ENCODE data around the gene TTC34. TPM values are rescaled to one million over a fixed set of nuclear protein-coding genes. Genes with fewer than 3 reads are reported as not detected.
A peak's percentile ranks its signal among the peaks of the same experiment; 100 is the strongest.

The TTC34 gene
- total RNA-seq, 4 donors from 2014 or later: 0.04 to 0.19 (median 0.15) TPM; not detected in 1

DNA sequence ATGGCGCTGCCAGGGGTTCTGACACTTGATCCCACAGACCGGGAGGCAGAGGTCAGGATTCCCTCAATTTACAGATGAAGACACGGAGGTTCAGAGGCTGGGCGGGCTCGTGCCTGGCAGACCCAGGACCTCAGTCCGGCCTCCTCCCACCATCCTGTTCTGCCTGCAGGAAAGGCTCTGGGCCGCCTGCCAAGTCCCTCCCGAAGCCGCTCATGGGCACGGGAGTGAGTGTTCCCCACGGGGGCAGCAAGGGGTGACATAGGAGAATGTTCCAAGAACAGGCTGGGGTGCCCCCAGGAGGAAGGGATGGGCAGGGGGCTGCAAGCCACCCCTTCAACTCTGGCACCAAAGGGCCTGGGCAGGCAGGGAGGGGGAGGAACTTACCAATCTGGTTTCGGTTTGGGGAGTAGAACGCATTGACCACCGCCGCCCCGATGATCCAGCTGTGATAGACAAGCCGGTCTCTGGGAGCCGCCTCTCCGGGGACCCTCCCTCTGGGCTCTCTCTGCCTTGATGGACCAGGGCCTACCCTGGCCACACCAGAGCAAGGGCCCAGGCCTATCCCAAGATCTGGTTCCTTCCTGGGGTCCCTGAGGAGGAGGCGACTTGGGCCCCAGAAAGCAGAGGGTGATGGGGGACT, 207.4 kb downstream of the TTC34 start:
- peaks cover 0 to 13% (median 0%) of the 10 kb centered on the region in 3 donors for H3K36me3 ChIP-seq
- DNase-seq: no peak
- intact Hi-C loops (cut with DNase I): no loop called here
- H3K9me3 ChIP-seq: no peaks in the 10 kb centered on the region
- H3K4me3 ChIP-seq: peak overlapping the region in 3 of 4 donors; percentile 24 to 52 (median 34)
- TF ChIP-seq, protein P1, sequence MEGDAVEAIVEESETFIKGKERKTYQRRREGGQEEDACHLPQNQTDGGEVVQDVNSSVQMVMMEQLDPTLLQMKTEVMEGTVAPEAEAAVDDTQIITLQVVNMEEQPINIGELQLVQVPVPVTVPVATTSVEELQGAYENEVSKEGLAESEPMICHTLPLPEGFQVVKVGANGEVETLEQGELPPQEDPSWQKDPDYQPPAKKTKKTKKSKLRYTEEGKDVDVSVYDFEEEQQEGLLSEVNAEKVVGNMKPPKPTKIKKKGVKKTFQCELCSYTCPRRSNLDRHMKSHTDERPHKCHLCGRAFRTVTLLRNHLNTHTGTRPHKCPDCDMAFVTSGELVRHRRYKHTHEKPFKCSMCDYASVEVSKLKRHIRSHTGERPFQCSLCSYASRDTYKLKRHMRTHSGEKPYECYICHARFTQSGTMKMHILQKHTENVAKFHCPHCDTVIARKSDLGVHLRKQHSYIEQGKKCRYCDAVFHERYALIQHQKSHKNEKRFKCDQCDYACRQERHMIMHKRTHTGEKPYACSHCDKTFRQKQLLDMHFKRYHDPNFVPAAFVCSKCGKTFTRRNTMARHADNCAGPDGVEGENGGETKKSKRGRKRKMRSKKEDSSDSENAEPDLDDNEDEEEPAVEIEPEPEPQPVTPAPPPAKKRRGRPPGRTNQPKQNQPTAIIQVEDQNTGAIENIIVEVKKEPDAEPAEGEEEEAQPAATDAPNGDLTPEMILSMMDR (IDR thresholded peaks at IDR 0.05): no peak
- TF ChIP-seq POLR2A (IDR thresholded peaks at IDR 0.05): no peak
- H3K4me1 ChIP-seq: peaks cover 0 to 28% (median 7%) of the 10 kb centered on the region in 3 donors
- WGBS, 2 donors: 33 to 40% methylated on average over 5 to 10 of the region's 20 CpGs
- H3K27me3 ChIP-seq: peaks cover 0 to 26% (median 0%) of the 10 kb centered on the region in 4 donors
- no peak overlapping the region for H3K27ac ChIP-seq

DNA sequence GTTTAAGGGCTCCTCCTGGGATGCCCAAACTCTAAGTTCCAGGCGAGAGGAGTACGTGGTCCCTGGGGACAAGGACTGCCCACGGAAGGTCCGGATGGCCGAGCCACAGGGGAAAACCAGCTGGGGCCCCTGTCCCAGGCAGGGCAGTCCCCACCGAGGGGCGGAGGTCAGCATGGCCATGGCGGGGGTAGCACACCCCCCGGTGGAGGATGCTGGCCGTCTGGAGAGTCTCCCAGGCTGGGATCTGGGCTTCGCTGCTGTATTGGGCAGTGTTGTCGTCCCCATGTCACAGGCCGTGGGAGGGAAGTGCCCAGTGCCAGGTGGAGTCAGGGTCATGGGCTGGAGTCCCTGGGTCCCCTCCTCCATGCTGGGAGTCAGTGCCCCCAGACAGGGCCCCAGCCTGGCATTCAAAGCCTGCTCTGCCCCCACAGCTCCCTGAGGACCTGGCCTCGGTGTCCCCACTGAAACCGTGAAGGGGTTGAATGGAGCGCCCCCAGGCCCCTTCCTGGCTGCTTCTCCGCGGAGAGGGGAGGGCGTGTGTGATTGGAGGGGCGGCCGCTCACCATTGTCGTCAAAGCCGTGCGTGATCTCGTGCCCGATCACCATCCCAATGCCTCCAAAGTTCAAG, 208.1 kb downstream of the TTC34 start:
- Histone ChIP-seq H3K4me3 (peak overlapping the region in 2 of 4 donors; percentile 24 to 52), H3K27ac (no peak overlapping the region), H3K9me3 (no peaks in the 10 kb centered on the region), H3K27me3 (peaks cover 0 to 26% (median 0%) of the 10 kb centered on the region in 4 donors), H3K4me1 (peaks cover 3 to 35% (median 7%) of the 10 kb centered on the region in 3 donors), H3K36me3 (peaks cover 0 to 20% (median 0%) of the 10 kb centered on the region in 3 donors)
- WGBS, 2 donors: 53 to 67% methylated on average over 3 of the region's 26 CpGs
- intact Hi-C loops (cut with DNase I): no loop called here
- TF ChIP-seq, protein P1 (IDR thresholded peaks at IDR 0.05): no peak
- no peak for TF ChIP-seq POLR2A (IDR thresholded peaks at IDR 0.05)
- no peak for DNase-seq

DNA sequence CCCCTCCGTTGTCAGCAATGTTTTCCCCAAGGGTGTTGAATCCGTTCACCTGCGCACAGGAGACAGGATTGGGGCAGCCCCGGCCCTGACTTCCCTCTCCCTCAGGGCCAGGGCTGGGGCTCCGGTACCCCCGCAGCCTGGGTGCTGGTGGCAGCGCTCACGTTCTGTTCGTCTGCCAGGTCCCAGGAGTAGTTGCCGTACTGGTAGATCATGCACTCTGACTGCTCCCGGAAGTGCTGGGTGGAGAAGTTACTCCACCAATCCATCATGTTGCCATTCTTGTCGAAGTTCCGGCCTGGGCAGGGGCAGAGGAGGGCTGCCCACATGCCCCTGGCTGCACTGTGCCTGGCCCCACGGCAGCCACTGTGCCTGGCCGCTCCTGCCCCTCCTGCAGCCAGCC, 208.8 kb downstream of the TTC34 start:
- WGBS, 2 donors: 20 to 60% methylated on average over 2 to 3 of the region's 15 CpGs
- Histone ChIP-seq H3K36me3 (peaks cover 0 to 20% (median 0%) of the 10 kb centered on the region in 3 donors), H3K27me3 (peaks cover 0 to 26% (median 0%) of the 10 kb centered on the region in 4 donors), H3K9me3 (no peaks in the 10 kb centered on the region), H3K4me3 (peak overlapping the region in 2 of 4 donors; percentile 29 to 33), H3K27ac (no peak overlapping the region), H3K4me1 (peaks cover 8 to 42% (median 9%) of the 10 kb centered on the region in 3 donors)
- TF ChIP-seq POLR2A (IDR thresholded peaks at IDR 0.05): no peak
- TF ChIP-seq, protein P1 (IDR thresholded peaks at IDR 0.05): no peak
- intact Hi-C loops (cut with DNase I): no loop called here
- DNase-seq: no peak

DNA sequence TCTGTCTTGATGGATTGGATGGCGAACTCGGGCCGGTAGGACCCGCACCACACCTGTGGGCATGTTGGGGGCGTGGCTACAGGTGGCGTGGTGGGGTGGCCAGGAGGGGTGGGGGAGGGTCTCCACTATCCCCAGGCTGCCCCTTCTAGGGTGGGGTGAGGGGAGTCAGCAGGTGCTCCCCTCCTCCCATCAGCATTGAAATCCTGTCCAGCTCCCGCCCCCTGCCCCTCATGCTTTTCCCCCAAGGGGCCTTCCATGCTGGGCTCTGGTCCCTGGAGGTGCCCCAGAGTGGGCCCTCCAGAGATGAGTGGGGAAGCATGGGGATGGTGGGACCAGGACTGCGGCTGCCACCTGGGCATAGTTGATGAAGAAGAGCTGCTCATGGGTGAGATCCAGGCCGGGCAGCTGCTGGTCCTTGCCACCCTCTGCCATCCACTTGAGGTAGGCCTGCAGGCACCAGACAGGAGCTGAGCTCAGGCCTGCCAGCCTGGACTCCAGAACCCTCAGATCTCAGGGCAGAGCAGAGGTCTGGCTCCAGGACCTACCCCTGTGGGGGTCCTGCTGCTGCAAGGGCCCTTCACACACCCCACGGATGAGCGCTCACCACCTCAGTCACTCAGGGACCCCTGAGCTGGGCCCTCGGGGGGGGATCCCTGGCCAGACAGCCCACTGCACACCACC, 209.8 kb downstream of the TTC34 start:
- H3K9me3 ChIP-seq: no peaks in the 10 kb centered on the region
- no peak for DNase-seq
- peaks cover 0 to 20% (median 0%) of the 10 kb centered on the region in 3 donors for H3K36me3 ChIP-seq
- peaks cover 0 to 22% (median 0%) of the 10 kb centered on the region in 4 donors for H3K27me3 ChIP-seq
- intact Hi-C loops (cut with DNase I): no loop called here
- no peak overlapping the region for H3K4me3 ChIP-seq
- peaks cover 15 to 51% (median 15%) of the 10 kb centered on the region in 3 donors for H3K4me1 ChIP-seq
- no peak overlapping the region for H3K27ac ChIP-seq
- TF ChIP-seq, protein P1 (IDR thresholded peaks at IDR 0.05): no peak
- no peak for TF ChIP-seq POLR2A (IDR thresholded peaks at IDR 0.05)
- 92 to 100% methylated on average over 2 to 5 of the region's 12 CpGs for WGBS, 2 donors

DNA sequence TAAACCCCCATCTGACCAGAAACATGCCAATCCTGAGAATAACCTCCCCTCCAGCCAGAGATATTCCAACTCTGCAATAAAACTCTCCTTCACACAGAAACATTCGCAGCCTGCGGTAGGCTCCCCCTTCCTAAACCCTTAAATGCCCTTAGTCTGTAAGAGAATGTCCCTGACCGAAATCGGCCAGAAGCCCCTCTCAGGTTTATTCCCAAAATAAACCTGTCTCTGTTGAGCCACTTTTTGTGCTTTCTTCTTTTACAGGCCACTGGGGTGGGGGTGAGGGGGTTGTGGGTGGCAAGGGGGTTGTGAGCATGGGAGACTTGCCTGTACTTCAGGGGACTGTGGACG, 210.3 kb downstream of the TTC34 start:
- DNase-seq: no peak
- Histone ChIP-seq H3K27me3 (peaks cover 0 to 19% (median 0%) of the 10 kb centered on the region in 4 donors), H3K27ac (no peak overlapping the region), H3K9me3 (no peaks in the 10 kb centered on the region), H3K36me3 (peaks cover 0 to 20% (median 0%) of the 10 kb centered on the region in 3 donors), H3K4me3 (no peak overlapping the region), H3K4me1 (peaks cover 15 to 52% (median 15%) of the 10 kb centered on the region in 3 donors)
- intact Hi-C loops (cut with DNase I): no loop called here
- TF ChIP-seq POLR2A (IDR thresholded peaks at IDR 0.05): no peak
- TF ChIP-seq, protein P1 (IDR thresholded peaks at IDR 0.05): no peak
- WGBS, 2 donors: 78 to 96% methylated on average over 4 to 5 of the region's 5 CpGs

Data from esophagus squamous epithelium (tissue), 5 donors.